Measurements from ENCODE around the gene USF1. TPM values are rescaled to one million over a fixed set of nuclear protein-coding genes. Genes with fewer than 3 reads are reported as not detected.

USF1 gene
- total RNA-seq, 2 donors from 2014 or later, result 57.9 to 69.4 TPM

DNA sequence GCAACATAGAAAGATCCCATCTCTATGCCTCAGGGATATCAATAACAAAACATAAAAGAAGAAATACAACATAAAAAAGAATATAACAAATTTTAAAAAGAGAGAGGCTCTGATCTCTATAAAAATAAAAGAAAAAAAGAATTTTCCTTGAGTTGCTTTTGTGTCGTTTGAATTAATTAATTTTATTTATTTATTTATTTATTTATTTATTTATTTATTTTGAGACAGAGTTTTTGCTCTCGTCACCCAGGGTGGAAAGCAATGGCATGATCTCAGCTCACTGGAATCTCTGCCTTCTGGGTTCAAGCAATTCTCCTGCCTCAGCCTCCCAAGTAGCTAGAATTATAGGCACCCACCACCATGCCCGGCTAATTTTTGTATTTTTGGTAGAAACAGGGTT is 33.4 kb downstream of the USF1 start:
- H3K4me3 ChIP-seq, result no peak overlapping the region
- H3K4me1 ChIP-seq (ENCODE audit: control insufficient read depth in 1 of 2, low read depth in 2 of 2), result no peaks in the 10 kb centered on the region
- H3K9me3 ChIP-seq, result no peaks in the 10 kb centered on the region
- peak overlapping the region in 1 of 2 donors; percentile 38 for H3K27ac ChIP-seq
- ATAC-seq (ENCODE audit: insufficient number of reproducible peaks, low FRiP score, low read depth) (no peak), DNase-seq (ENCODE audit: low spot score) (no peak)
- no peaks in the 10 kb centered on the region for H3K36me3 ChIP-seq
- no peaks in the 10 kb centered on the region for H3K27me3 ChIP-seq (replicated peaks; ENCODE audit: insufficient read depth)
- TF ChIP-seq, protein P1, sequence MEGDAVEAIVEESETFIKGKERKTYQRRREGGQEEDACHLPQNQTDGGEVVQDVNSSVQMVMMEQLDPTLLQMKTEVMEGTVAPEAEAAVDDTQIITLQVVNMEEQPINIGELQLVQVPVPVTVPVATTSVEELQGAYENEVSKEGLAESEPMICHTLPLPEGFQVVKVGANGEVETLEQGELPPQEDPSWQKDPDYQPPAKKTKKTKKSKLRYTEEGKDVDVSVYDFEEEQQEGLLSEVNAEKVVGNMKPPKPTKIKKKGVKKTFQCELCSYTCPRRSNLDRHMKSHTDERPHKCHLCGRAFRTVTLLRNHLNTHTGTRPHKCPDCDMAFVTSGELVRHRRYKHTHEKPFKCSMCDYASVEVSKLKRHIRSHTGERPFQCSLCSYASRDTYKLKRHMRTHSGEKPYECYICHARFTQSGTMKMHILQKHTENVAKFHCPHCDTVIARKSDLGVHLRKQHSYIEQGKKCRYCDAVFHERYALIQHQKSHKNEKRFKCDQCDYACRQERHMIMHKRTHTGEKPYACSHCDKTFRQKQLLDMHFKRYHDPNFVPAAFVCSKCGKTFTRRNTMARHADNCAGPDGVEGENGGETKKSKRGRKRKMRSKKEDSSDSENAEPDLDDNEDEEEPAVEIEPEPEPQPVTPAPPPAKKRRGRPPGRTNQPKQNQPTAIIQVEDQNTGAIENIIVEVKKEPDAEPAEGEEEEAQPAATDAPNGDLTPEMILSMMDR (IDR thresholded peaks at IDR 0.05), result no peak

DNA sequence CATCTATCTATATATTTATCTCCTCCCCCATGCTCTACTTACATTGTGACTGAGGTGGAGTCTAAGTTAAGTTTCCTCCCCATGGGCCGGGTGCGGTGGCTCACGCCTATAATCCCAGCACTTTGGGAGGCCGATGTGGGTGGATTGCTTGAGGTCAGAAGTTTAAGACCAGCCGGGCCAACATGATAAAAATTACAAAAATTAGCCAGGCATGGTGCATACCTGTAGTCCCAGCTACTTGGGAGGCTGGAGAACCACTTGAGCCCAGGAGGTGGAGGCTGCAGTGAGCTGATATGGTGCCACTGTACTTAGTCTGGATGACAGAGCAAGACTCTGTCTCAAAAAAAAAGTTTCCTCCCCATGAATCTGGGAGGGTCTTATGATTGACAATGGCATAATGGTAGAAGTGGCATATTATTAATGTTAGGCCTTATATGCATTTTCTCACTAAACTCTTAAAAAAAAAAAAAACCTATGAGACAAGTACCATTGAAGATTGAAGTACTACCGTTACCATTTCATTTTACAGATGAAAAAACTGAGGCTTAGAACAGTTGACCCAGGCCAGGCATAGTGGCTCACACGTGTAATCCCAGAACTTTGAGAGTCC is 36.1 kb downstream of the USF1 start:
- H3K9me3 ChIP-seq, result no peaks in the 10 kb centered on the region
- ATAC-seq (ENCODE audit: insufficient number of reproducible peaks, low FRiP score, low read depth) (no peak), DNase-seq (ENCODE audit: low spot score) (no peak)
- H3K27ac ChIP-seq, result no peak overlapping the region
- H3K4me1 ChIP-seq (ENCODE audit: control insufficient read depth in 1 of 2, low read depth in 2 of 2), result no peaks in the 10 kb centered on the region
- H3K36me3 ChIP-seq, result no peaks in the 10 kb centered on the region
- TF ChIP-seq, protein P1 (IDR thresholded peaks at IDR 0.05), result no peak
- no peaks in the 10 kb centered on the region for H3K27me3 ChIP-seq (replicated peaks; ENCODE audit: insufficient read depth)
- H3K4me3 ChIP-seq, result no peak overlapping the region

DNA sequence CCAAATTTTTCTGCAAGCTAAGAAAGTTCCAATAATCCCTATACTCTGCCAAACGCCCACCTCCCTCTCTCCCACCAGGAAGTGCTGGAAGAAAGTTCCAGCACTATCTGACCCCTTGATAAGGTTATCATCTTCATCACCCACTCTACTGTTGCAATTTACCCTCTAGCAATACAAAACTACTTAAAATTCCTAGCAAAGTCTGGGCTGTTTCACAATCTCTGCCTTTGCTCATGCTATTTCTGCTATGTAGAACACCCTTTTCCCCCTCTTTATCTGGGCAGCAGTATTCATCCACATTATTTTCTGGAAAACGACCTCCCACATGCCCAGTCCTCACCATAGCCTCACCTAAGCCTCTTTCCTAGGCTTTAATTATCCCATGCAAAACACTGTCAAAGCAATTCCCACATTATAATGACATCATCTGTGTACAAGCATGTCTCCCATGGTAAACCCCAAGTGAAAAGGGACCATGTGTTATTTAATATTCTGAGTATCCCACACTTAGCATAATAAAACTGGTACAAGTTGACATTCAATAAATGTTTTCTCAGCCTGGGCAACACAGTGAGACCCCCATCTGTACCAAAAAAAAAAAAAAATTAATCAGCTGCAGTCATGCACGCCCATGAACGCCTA is 36.8 kb downstream of the USF1 start:
- Histone ChIP-seq H3K9me3 (no peaks in the 10 kb centered on the region), H3K4me3 (no peak overlapping the region), H3K27ac (no peak overlapping the region), H3K27me3 (replicated peaks; ENCODE audit: insufficient read depth) (no peaks in the 10 kb centered on the region), H3K4me1 (ENCODE audit: control insufficient read depth in 1 of 2, low read depth in 2 of 2) (no peaks in the 10 kb centered on the region), H3K36me3 (no peaks in the 10 kb centered on the region)
- DNase-seq (ENCODE audit: low spot score) (no peak), ATAC-seq (ENCODE audit: insufficient number of reproducible peaks, low FRiP score, low read depth) (no peak)
- TF ChIP-seq, protein P1 (IDR thresholded peaks at IDR 0.05), result no peak

DNA sequence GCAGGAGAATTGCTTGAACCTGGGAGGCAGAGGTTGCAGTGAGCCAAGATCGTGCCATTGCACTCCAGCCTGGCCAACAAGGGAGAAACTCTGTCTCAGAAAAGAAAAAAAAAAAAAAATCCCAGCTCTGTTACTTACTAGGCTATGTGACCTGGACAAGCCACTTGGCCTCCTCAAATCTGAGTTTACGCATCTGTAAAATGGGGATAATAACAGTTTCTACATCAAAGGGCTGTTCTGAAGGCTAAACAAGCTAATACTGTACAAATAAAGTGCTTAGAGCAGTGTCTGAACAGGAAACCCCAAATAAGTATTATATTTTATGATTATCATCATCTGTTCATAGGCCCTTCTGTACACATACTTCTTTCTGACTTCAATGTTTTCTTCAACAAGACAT is 38.4 kb downstream of the USF1 start:
- no peak for ATAC-seq (ENCODE audit: insufficient number of reproducible peaks, low FRiP score, low read depth)

DNA sequence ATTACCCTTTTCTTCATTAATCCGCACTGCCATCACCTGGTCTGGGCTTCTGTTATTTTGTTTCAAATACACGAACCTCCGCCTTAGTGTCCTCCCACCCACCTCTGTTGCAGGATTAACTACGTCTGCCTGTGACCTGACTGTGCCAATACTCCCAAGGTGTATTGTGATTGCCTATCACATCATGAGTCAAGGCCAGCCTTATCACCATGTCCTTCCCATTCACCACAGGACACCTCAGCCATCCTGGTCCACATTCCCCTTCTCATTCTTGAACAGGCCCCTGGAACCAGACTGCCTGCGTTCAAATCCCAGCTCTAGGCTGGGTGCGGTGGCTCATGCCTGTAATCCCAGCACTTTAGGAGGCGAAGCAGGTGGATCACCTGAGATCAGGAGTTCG is 39.2 kb downstream of the USF1 start:
- ATAC-seq (ENCODE audit: insufficient number of reproducible peaks, low FRiP score, low read depth) (no peak), DNase-seq (ENCODE audit: low spot score) (no peak)
- Histone ChIP-seq H3K27me3 (replicated peaks; ENCODE audit: insufficient read depth) (no peaks in the 10 kb centered on the region), H3K4me3 (no peak overlapping the region), H3K36me3 (no peaks in the 10 kb centered on the region), H3K4me1 (ENCODE audit: control insufficient read depth in 1 of 2, low read depth in 2 of 2) (no peaks in the 10 kb centered on the region), H3K27ac (no peak overlapping the region), H3K9me3 (no peaks in the 10 kb centered on the region)
- TF ChIP-seq, protein P1 (IDR thresholded peaks at IDR 0.05), result no peak

More for the DNA sequence above, 38.4 kb downstream of the USF1 start:
- Histone ChIP-seq H3K9me3 (no peaks in the 10 kb centered on the region), H3K27me3 (replicated peaks; ENCODE audit: insufficient read depth) (no peaks in the 10 kb centered on the region), H3K4me1 (ENCODE audit: control insufficient read depth in 1 of 2, low read depth in 2 of 2) (no peaks in the 10 kb centered on the region), H3K27ac (no peak overlapping the region), H3K4me3 (no peak overlapping the region), H3K36me3 (no peaks in the 10 kb centered on the region)
- TF ChIP-seq, protein P1 (IDR thresholded peaks at IDR 0.05), result no peak
- no peak for DNase-seq (ENCODE audit: low spot score)
